ENCODE data around the gene KCNK15.

GRCh38 chr20:44709380-44709779 lies 36.3 kb upstream of the KCNK15 start:
- TF ChIP-seq CTCF (IDR thresholded peaks at IDR 0.05) (no peak), POLR2A (IDR thresholded peaks at IDR 0.05) (no peak)
